Upper lobe of left lung (tissue), 6 donors: Measurements from ENCODE around the gene DLG2. TPM values are rescaled to one million over a fixed set of nuclear protein-coding genes. Genes with fewer than 3 reads are reported as not detected.

Experiments
- ATAC-seq, 2 donors: fragments of 200-7000 bp; cut with Tn5 transposase; one replicate each; pipeline ENCODE4 v1.9.1; 2022; ENCODE audit warnings: mild to moderate bottlenecking in 2 of 2, moderate library complexity in 2 of 2; ENCODE audit not compliant: low FRiP score in 2 of 2
- DNase-seq, 2 donors: peaks; one replicate each; pipeline ENCODE4 v3.0.0-alpha.2; 2019 to 2020
- H3K27ac ChIP-seq, 4 donors: fragments of 200-600 bp; sonication (generic); one replicate each; pipeline ENCODE4 v1.5.1; 2016 to 2019
- H3K27me3 ChIP-seq, 4 donors: fragments of 200-600 bp; sonication (generic); one replicate each; pipeline ENCODE4 v1.5.1; 2017 to 2019
- H3K36me3 ChIP-seq, 4 donors: fragments of 200-600 bp; sonication (generic); one replicate each; pipeline ENCODE4 v1.5.1; 2016 to 2019
- H3K4me1 ChIP-seq, 4 donors: fragments of 200-600 bp; sonication (generic); one replicate each; pipeline ENCODE4 v1.5.1; 2018 to 2019
- H3K4me3 ChIP-seq, 4 donors: fragments of 200-600 bp; sonication (generic); one replicate each; pipeline ENCODE4 v1.5.1; 2017 to 2019; ENCODE audit warnings: mild to moderate bottlenecking in 2 of 4, moderate library complexity in 1 of 4
- H3K9me3 ChIP-seq, 4 donors: fragments of 200-600 bp; sonication (generic); one replicate each; pipeline ENCODE4 v1.5.1; 2018 to 2019
- CTCF ChIP-seq, 6 experiments: fragments of 450-650 bp in 4 of 6; fragments of 200-600 bp in 2 of 6; sonication (generic) in 2 of 6; IDR thresholded peaks; one replicate each; pipeline ENCODE4 v1.5.1; 2016 to 2019; ENCODE audit warnings: antibody characterized with exemption in 6 of 6
- EP300 ChIP-seq, 4 donors: sonication (generic); formaldehyde crosslinking; IDR thresholded peaks; one replicate each; pipeline ENCODE4 v1.5.1; 2017; ENCODE audit warnings: antibody characterized with exemption in 4 of 4, control low read depth in 2 of 4
- POLR2A ChIP-seq, 4 donors: fragments of 450-650 bp; IDR thresholded peaks; one replicate each; pipeline ENCODE4 v1.5.1; 2016 to 2017; ENCODE audit warnings: antibody characterized with exemption in 4 of 4, mild to moderate bottlenecking in 2 of 4
- POLR2AphosphoS5 ChIP-seq, 2 donors: sonication (generic); formaldehyde crosslinking; IDR thresholded peaks; one replicate each; pipeline ENCODE4 v1.5.1; 2017; ENCODE audit warnings: antibody characterized with exemption in 2 of 2
- WGBS, 2 donors: methylation state at CpG; one replicate each; pipeline ENCODE4 v1.1.5; 2017 to 2018; 5-methylcytosine and 5-hydroxymethylcytosine counted together
- total RNA-seq, 6 donors: library from RNA; depleted of rRNA in 4 of 6; stranded (reverse); fragments of >200 nt in 4 of 6; gene quantifications; one replicate each; pipeline versions ENCODE4 v1.1.0 to v1.2.1, GENCODE V29; 2016 to 2021
- donor health status: DM: no; HTN: no; CAD: no; lungs with moderate emphysema.
- donor health status: DM: no; HTN: yes; CAD: no; lungs with severe emphysema.

DLG2 gene
- total RNA-seq, 6 donors from 2014 or later: 3.4 to 37.7 (median 9.1) TPM

GRCh38 chr11:83858694-83859093 lies 1768.5 kb downstream of the DLG2 start:
- 68 to 71% methylated on average over 1 of the region's 1 CpG for WGBS, 2 donors

GRCh38 chr11:83855237-83855636 lies 1771.9 kb downstream of the DLG2 start:
- TF ChIP-seq POLR2A (IDR thresholded peaks at IDR 0.05): no peak
- TF ChIP-seq EP300 (IDR thresholded peaks at IDR 0.05): no peak
- no peak for TF ChIP-seq POLR2AphosphoS5 (IDR thresholded peaks at IDR 0.05)
- Histone ChIP-seq H3K27me3 (no peaks in the 10 kb centered on the region), H3K4me3 (no peak overlapping the region), H3K27ac (no peak overlapping the region), H3K4me1 (no peaks in the 10 kb centered on the region), H3K9me3 (peaks cover 0 to 12% (median 0%) of the 10 kb centered on the region in 4 donors), H3K36me3 (no peaks in the 10 kb centered on the region)
- no peak for ATAC-seq
- no peak for DNase-seq
- 76 to 81% methylated on average over 1 of the region's 1 CpG for WGBS, 2 donors

More at GRCh38 chr11:83858694-83859093, 1768.5 kb downstream of the DLG2 start:
- no peaks in the 10 kb centered on the region for H3K4me1 ChIP-seq
- H3K36me3 ChIP-seq: no peaks in the 10 kb centered on the region
- no peak overlapping the region for H3K4me3 ChIP-seq
- DNase-seq (no peak), ATAC-seq (no peak)
- TF ChIP-seq EP300 (IDR thresholded peaks at IDR 0.05) (no peak), CTCF (IDR thresholded peaks at IDR 0.05) (no peak)
- H3K9me3 ChIP-seq: peaks cover 0 to 12% (median 0%) of the 10 kb centered on the region in 4 donors
- no peak overlapping the region for H3K27ac ChIP-seq
- no peaks in the 10 kb centered on the region for H3K27me3 ChIP-seq

GRCh38 chr11:83852775-83853442 lies 1774.2 kb downstream of the DLG2 start:
- ATAC-seq: no peak
- no peaks in the 10 kb centered on the region for H3K4me1 ChIP-seq
- WGBS, 2 donors: 54 to 57% methylated on average over 1 of the region's 1 CpG

GRCh38 chr11:83852012-83852411 lies 1775.1 kb downstream of the DLG2 start:
- Histone ChIP-seq H3K27me3 (no peaks in the 10 kb centered on the region), H3K4me1 (no peaks in the 10 kb centered on the region), H3K9me3 (peaks cover 0 to under 1% (median 0%) of the 10 kb centered on the region in 4 donors), H3K36me3 (no peaks in the 10 kb centered on the region), H3K27ac (no peak overlapping the region), H3K4me3 (no peak overlapping the region)
- ATAC-seq (no peak), DNase-seq (no peak)
- WGBS, 2 donors: 75 to 76% methylated on average over 3 of the region's 3 CpGs
- TF ChIP-seq CTCF (IDR thresholded peaks at IDR 0.05) (no peak), POLR2AphosphoS5 (IDR thresholded peaks at IDR 0.05) (no peak), POLR2A (IDR thresholded peaks at IDR 0.05) (no peak), EP300 (IDR thresholded peaks at IDR 0.05) (no peak)

More at GRCh38 chr11:83852775-83853442, 1774.2 kb downstream of the DLG2 start:
- H3K27me3 ChIP-seq: no peaks in the 10 kb centered on the region
- H3K27ac ChIP-seq: no peak overlapping the region
- peaks cover 0 to 5% (median 0%) of the 10 kb centered on the region in 4 donors for H3K9me3 ChIP-seq
- no peak for TF ChIP-seq POLR2AphosphoS5 (IDR thresholded peaks at IDR 0.05)
- no peak for TF ChIP-seq EP300 (IDR thresholded peaks at IDR 0.05)
- TF ChIP-seq POLR2A (IDR thresholded peaks at IDR 0.05): no peak
- TF ChIP-seq CTCF (IDR thresholded peaks at IDR 0.05): no peak
- H3K4me3 ChIP-seq: no peak overlapping the region
- DNase-seq: no peak
- no peaks in the 10 kb centered on the region for H3K36me3 ChIP-seq

- TF ChIP-seq EP300 (IDR thresholded peaks at IDR 0.05) (no peak), CTCF (IDR thresholded peaks at IDR 0.05) (no peak), POLR2A (IDR thresholded peaks at IDR 0.05) (no peak), POLR2AphosphoS5 (IDR thresholded peaks at IDR 0.05) (no peak)
- ATAC-seq: no peak
- H3K27ac ChIP-seq: no peak overlapping the region
- H3K27me3 ChIP-seq: no peaks in the 10 kb centered on the region
- H3K4me3 ChIP-seq: no peak overlapping the region
- peak in 1 of 2 donors; percentile 21 for DNase-seq
- 72% methylated on average over 6 of the region's 6 CpGs for WGBS, 2 donors
- H3K36me3 ChIP-seq: no peaks in the 10 kb centered on the region
- H3K4me1 ChIP-seq: no peaks in the 10 kb centered on the region
- H3K9me3 ChIP-seq: no peaks in the 10 kb centered on the region
Measured at GRCh38 chr11:83847467-83848034, 1779.6 kb downstream of the DLG2 start.
